GM06990 (cell line): ENCODE data around the gene CMSS1.

Source experiments
- DNase-seq: peaks from one replicate; pipeline ENCODE4 v3.0.0-alpha.2; 2011; ENCODE audit not compliant: insufficient read length; ENCODE audit errors: extremely low read depth
- H3K27me3 ChIP-seq: replicated peaks from 2 replicates; pipeline ENCODE4 v1.6.0; 2011; ENCODE audit warnings: low read length; ENCODE audit not compliant: control insufficient read depth, insufficient read depth
- H3K36me3 ChIP-seq: 2 replicates; pipeline ENCODE4 v1.5.1; 2011; ENCODE audit warnings: low read length; ENCODE audit not compliant: control insufficient read depth, insufficient read depth
- H3K4me3 ChIP-seq: replicated peaks from 2 replicates; pipeline ENCODE4 v1.5.1; 2011; ENCODE audit warnings: low read depth, mild to moderate bottlenecking, control low read depth, low read length
- TF ChIP-seq, protein P1 (sequence below): IDR thresholded peaks from 2 replicates; pipeline ENCODE4 v1.5.1; 2011; ENCODE audit warnings: low read length, control low read depth, mild to moderate bottlenecking, inconsistent platforms; ENCODE audit not compliant: insufficient read depth, poor library complexity, severe bottlenecking

CMSS1 gene

DNA sequence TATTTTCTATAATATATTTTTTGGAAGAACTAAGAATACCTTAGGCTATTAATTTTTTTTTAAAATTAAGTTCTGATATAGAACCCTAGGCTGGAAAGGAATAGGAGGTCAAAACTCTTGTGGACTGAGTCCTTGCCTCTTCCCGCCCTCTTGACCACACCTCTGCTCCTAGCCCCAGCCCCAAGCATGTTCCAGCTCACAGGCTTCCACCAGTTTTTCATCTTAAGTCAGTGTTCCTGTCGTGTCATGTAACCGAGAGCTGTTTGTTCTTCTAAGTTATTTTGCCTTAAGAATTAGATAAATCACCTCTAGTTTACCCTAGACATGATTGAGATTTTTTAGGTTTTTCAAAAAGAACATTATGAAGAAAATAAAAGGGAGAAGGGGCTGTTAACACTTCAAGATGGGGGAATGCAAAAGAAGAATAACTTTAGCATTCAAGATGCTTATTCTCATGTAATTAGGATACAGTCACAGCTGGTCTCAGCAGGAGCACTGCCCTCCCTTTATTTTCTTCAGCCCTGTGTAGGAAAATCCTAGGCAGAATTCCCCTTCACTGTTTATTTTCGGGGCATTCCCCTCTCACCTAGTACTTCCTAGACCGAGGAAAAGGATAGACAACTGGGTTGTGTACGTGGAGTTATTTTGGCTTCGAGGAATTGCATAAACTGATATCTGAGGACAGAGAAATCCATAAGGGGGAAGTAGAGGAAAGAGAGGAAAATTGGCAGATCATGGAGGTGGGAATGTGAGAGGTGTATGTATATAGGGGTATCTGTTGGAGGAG is 110.2 kb downstream of the CMSS1 start:
- Histone ChIP-seq H3K36me3 (no peaks in the 10 kb centered on the region), H3K4me3 (no peak overlapping the region), H3K27me3 (no peaks in the 10 kb centered on the region)
- no peak for DNase-seq
- TF ChIP-seq, protein P1, sequence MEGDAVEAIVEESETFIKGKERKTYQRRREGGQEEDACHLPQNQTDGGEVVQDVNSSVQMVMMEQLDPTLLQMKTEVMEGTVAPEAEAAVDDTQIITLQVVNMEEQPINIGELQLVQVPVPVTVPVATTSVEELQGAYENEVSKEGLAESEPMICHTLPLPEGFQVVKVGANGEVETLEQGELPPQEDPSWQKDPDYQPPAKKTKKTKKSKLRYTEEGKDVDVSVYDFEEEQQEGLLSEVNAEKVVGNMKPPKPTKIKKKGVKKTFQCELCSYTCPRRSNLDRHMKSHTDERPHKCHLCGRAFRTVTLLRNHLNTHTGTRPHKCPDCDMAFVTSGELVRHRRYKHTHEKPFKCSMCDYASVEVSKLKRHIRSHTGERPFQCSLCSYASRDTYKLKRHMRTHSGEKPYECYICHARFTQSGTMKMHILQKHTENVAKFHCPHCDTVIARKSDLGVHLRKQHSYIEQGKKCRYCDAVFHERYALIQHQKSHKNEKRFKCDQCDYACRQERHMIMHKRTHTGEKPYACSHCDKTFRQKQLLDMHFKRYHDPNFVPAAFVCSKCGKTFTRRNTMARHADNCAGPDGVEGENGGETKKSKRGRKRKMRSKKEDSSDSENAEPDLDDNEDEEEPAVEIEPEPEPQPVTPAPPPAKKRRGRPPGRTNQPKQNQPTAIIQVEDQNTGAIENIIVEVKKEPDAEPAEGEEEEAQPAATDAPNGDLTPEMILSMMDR, result no peak

- Histone ChIP-seq H3K4me3 (no peak overlapping the region), H3K27me3 (no peaks in the 10 kb centered on the region), H3K36me3 (no peaks in the 10 kb centered on the region)
- DNase-seq, result no peak
- TF ChIP-seq, protein P1, result no peak
These were observed 111.4 kb downstream of the CMSS1 start for GRCh38 chr3:99928771-99929744.

GRCh38 chr3:99929745-99930139 is 112.1 kb downstream of the CMSS1 start:
- Histone ChIP-seq H3K36me3 (no peaks in the 10 kb centered on the region), H3K4me3 (no peak overlapping the region), H3K27me3 (no peaks in the 10 kb centered on the region)
- DNase-seq, result no peak
- TF ChIP-seq, protein P1, result no peak

DNA sequence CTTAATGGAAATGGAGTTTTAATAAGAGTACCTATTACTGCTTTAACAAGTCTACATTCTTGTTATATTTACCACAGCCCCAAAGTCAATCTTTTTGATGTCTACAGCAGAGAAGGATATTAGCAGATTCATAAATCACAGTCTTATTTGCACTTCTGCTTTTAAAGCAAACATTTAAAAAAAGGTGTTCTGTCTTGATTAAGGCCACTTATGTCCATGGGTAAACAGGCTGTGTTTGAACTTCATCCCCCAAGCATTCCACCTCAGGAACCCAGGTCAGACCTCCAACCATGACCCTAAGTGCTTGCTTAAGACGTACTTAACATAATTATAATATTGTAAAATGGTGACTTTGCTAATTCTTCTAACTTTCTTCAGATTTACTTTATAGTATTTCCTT is 113.4 kb downstream of the CMSS1 start:
- TF ChIP-seq, protein P1, result no peak
- no peak for DNase-seq
- Histone ChIP-seq H3K36me3 (no peaks in the 10 kb centered on the region), H3K4me3 (no peak overlapping the region), H3K27me3 (no peaks in the 10 kb centered on the region)

DNA sequence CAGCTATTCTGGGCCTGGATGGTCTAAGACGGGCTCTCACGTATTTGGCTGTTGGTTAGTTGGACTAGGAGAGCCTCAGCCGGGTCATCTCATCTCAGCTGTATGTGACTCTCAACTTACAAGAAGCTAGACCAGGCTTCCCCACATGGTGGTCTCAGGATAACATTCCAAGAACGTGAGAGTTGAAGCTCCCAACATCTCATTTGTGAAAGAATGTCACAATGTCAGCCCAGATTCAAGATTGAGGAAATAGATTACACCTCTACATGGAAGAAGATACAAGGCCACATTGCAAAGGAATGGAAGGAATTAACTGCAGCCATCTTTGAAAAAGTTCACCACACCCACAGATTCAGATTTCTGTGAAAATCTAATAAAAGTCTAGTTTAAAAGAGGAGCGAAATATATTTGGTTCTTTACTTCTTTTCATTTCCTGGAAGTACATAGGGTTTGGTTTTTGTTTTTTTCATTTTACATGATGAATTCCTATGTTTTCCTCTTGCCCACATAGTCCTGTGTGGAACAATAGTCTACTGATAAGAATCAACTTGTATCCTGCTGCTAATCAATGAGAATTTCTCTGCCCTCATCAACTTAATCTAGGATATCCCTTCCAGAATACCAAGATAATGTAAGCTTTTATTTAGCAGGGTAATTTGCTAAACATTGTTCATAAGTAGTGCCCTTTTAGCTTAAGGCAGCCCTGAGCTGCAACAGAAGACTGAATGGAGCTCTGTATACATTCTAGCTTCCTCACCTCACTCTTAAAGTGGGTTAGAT is 116.5 kb downstream of the CMSS1 start:
- TF ChIP-seq, protein P1, result no peak
- Histone ChIP-seq H3K36me3 (no peaks in the 10 kb centered on the region), H3K27me3 (no peaks in the 10 kb centered on the region), H3K4me3 (no peak overlapping the region)
- DNase-seq, result no peak
